ENCODE results near the gene ERI3. TPM values are rescaled to one million over a fixed set of nuclear protein-coding genes. Genes with fewer than 3 reads are reported as not detected.

ERI3 gene
- total RNA-seq, 1 donor from 2014 or later: 37.9 TPM

DNA sequence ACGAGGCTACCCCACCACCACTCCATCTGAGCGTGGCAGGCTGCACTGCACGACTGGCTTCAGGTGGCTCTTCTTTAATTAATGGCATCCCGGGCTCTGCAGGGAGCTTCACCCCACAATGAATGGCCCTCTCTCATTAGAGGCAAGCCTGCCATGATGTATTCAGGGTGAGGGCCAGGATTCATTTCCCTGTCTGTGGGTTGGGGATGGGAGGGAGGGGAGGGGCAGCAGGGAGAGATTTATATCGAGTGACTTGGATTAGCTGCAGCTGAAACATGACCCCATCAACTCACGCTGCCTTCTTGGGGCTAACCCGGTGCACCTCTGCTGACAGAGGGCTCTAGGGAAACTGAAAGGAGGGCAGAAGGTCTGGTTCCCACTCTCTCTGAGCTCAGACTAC lies 54.2 kb downstream of the ERI3 start:
- Mint-ChIP-seq H3K36me3 (ENCODE audit: low read depth) (peaks cover 73% of the 10 kb centered on the region), H3K4me1 (no peaks in the 10 kb centered on the region), H3K4me3 (no peak overlapping the region), H3K27me3 (no peaks in the 10 kb centered on the region), H3K9me3 (no peaks in the 10 kb centered on the region), H3K27ac (no peak overlapping the region)
- ATAC-seq (ENCODE audit: low read depth): no peak
- DNase-seq: no peak
- ChIA-PET CTCF (no interaction called here), POLR2A (no interaction called here)
- intact Hi-C loops (cut with micrococcal nuclease): no loop called here
- TF ChIP-seq, protein P1, sequence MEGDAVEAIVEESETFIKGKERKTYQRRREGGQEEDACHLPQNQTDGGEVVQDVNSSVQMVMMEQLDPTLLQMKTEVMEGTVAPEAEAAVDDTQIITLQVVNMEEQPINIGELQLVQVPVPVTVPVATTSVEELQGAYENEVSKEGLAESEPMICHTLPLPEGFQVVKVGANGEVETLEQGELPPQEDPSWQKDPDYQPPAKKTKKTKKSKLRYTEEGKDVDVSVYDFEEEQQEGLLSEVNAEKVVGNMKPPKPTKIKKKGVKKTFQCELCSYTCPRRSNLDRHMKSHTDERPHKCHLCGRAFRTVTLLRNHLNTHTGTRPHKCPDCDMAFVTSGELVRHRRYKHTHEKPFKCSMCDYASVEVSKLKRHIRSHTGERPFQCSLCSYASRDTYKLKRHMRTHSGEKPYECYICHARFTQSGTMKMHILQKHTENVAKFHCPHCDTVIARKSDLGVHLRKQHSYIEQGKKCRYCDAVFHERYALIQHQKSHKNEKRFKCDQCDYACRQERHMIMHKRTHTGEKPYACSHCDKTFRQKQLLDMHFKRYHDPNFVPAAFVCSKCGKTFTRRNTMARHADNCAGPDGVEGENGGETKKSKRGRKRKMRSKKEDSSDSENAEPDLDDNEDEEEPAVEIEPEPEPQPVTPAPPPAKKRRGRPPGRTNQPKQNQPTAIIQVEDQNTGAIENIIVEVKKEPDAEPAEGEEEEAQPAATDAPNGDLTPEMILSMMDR (IDR thresholded peaks at IDR 0.05): no peak

GRCh38 chr1:44297695-44298400 lies 57.2 kb downstream of the ERI3 start:
- CTCF ChIA-PET: no interaction called here
- TF ChIP-seq, protein P1 (IDR thresholded peaks at IDR 0.05): no peak
- no peak overlapping the region for H3K4me3 Mint-ChIP-seq
- H3K27ac Mint-ChIP-seq: no peak overlapping the region
- no peaks in the 10 kb centered on the region for H3K27me3 Mint-ChIP-seq
- DNase-seq (no peak), ATAC-seq (ENCODE audit: low read depth) (no peak)
- intact Hi-C loops (cut with micrococcal nuclease): no loop called here
- no peaks in the 10 kb centered on the region for H3K9me3 Mint-ChIP-seq
- H3K36me3 Mint-ChIP-seq (ENCODE audit: low read depth): peaks cover 64% of the 10 kb centered on the region
- POLR2A ChIA-PET: interaction anchor here (0.6 kb wide), 1 partner anchor 636 kb away, joined by 7 read pairs; no protein-coding TSS in a partner anchor
- H3K4me1 Mint-ChIP-seq: no peaks in the 10 kb centered on the region

DNA sequence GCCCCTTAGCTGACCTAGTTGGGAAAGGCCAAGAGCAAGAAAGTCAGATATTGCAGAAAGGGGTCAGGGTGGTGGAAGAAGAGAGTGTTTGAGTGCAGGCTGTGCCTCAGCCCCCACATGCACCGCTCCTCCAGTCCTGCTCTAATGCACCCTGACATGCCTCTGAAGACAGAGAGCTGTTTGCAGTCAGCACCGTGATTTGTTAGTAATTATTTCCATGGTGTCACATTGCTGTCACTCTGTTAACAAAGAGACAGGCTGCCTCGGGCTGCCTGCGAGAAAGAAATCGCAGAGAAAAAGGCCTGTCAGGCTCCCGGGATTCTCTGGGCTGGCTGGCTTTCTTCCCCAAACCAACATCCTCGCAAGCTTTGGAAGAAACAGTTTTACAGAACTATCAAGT lies 58.3 kb downstream of the ERI3 start:
- H3K4me1 Mint-ChIP-seq: no peaks in the 10 kb centered on the region
- no peak overlapping the region for H3K4me3 Mint-ChIP-seq
- H3K27ac Mint-ChIP-seq: no peak overlapping the region
- ATAC-seq (ENCODE audit: low read depth): no peak
- ChIA-PET POLR2A (no interaction called here), CTCF (interaction anchor here (1.2 kb wide), 1 partner anchor 23 kb away, joined by 3 read pairs; no protein-coding TSS in a partner anchor)
- intact Hi-C loops (cut with micrococcal nuclease): no loop called here
- TF ChIP-seq, protein P1 (IDR thresholded peaks at IDR 0.05): no peak
- no peak for DNase-seq
- no peaks in the 10 kb centered on the region for H3K9me3 Mint-ChIP-seq
- H3K36me3 Mint-ChIP-seq (ENCODE audit: low read depth): peaks cover 65% of the 10 kb centered on the region
- no peaks in the 10 kb centered on the region for H3K27me3 Mint-ChIP-seq

DNA sequence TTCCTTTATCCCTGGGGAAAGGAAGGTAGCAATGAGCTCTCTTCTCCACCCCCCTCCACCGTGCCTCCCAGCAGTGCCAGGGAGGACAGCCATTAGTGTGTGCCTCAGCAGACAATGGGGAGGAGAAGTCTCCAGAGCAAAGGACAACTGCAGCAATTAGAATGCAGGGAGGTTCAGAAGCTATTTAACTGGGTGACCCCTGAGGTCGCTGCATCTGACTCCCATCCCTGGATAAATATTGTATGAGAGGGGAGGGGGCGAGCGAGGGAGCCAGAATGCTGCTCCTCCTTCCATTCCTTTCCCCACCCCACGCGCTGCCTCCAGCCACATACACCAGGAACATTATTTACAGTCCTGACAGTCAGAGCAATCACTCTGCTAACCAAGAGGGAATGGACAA lies 59.0 kb downstream of the ERI3 start:
- ATAC-seq (ENCODE audit: low read depth) (no peak), DNase-seq (no peak)
- Mint-ChIP-seq H3K36me3 (ENCODE audit: low read depth) (peaks cover 65% of the 10 kb centered on the region), H3K4me1 (no peaks in the 10 kb centered on the region), H3K27me3 (no peaks in the 10 kb centered on the region), H3K9me3 (no peaks in the 10 kb centered on the region), H3K27ac (no peak overlapping the region), H3K4me3 (no peak overlapping the region)
- intact Hi-C loops (cut with micrococcal nuclease): no loop called here
- CTCF ChIA-PET: interaction anchor here (1.2 kb wide), 1 partner anchor 24 kb away, joined by 3 read pairs; no protein-coding TSS in a partner anchor
- TF ChIP-seq, protein P1 (IDR thresholded peaks at IDR 0.05): no peak
- POLR2A ChIA-PET: no interaction called here

DNA sequence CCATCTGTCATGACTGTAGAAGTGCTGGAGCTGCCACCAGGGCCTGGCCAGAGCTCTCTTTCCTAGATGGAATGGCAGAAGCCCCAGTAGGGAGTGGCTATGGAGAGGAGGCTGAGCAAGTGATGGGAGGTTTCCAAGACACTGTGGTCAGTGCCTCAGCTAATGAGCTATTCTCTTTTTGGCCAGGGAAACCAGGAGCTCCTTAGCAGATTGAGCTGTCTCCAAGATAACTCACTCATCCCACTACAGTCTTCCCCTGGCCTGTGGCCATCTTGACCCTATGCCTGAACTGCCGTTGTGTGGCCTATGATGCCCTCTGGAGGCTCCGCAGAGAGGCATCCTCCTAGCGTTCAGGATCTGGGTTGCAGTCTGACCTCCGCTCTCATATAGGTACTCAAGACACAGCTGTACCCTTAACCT lies 60.5 kb downstream of the ERI3 start:
- TF ChIP-seq, protein P1 (IDR thresholded peaks at IDR 0.05): no peak
- Mint-ChIP-seq H3K36me3 (ENCODE audit: low read depth) (peaks cover 68% of the 10 kb centered on the region), H3K27ac (no peak overlapping the region), H3K27me3 (no peaks in the 10 kb centered on the region), H3K9me3 (no peaks in the 10 kb centered on the region), H3K4me1 (no peaks in the 10 kb centered on the region), H3K4me3 (no peak overlapping the region)
- intact Hi-C loops (cut with micrococcal nuclease): no loop called here
- POLR2A ChIA-PET: no interaction called here
- ATAC-seq (ENCODE audit: low read depth) (no peak), DNase-seq (no peak)
- CTCF ChIA-PET: no interaction called here
